Measurements from ENCODE around the gene ARSB. TPM values are rescaled to one million over a fixed set of nuclear protein-coding genes. Genes with fewer than 3 reads are reported as not detected.
"Not testable (repeated sequence)": the region's sequence is repeated elsewhere in the genome, so short reads cannot be mapped to it uniquely, and the experiment has no call there.

Gene ARSB
- polyA plus RNA-seq, 4 donors = 0.54 to 17.9 (median 1.9) TPM

DNA sequence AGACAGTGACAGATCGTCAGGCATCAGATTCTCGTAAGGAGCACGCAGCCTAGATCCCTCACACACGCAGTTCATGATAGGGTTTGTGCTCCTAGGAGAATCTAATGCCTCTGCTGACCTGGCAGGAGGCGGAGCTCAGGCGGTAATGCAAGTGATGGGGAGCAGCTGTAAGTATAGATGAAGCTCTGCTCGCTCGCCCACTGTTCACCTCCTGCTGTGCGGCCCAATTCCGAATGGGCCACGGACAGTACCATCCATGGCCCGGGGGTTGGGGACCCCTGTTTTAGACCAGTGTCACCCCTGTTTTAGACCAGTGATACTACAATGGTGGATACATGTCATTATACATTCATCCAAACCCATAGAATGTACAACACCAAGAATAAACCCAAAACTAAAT, 4.0 kb upstream of the ARSB start:
- no peaks in the 10 kb centered on the region for H3K36me3 ChIP-seq (ENCODE audit: control insufficient read depth in 3 of 3, insufficient read depth in 2 of 3, low read depth in 1 of 3, low read length in 3 of 3)
- no peaks in the 10 kb centered on the region for H3K9me3 ChIP-seq (ENCODE audit: control insufficient read depth in 2 of 2, insufficient read depth in 1 of 2, low read depth in 1 of 2, low read length in 1 of 2)
- peaks cover 0 to 7% (median 0%) of the 10 kb centered on the region in 3 donors for H3K4me1 ChIP-seq (ENCODE audit: control insufficient read depth in 3 of 3, insufficient read depth in 2 of 3, low read depth in 1 of 3, low read length in 2 of 3)
- no peak for FAIRE-seq
- no peak overlapping the region for H3K4me3 ChIP-seq (ENCODE audit: low read depth in 1 of 3, low read length in 3 of 3)
- H3K27me3 ChIP-seq (ENCODE audit: control insufficient read depth in 3 of 3, insufficient read depth in 3 of 3, low read length in 3 of 3) = no peaks in the 10 kb centered on the region
- DNase-seq = no peak
- no peak overlapping the region for H3K27ac ChIP-seq (ENCODE audit: low read depth in 1 of 3, low read length in 2 of 3)
- 94 to 96% (median 96%) methylated on average over 12 of the region's 12 CpGs for WGBS, 3 donors

DNA sequence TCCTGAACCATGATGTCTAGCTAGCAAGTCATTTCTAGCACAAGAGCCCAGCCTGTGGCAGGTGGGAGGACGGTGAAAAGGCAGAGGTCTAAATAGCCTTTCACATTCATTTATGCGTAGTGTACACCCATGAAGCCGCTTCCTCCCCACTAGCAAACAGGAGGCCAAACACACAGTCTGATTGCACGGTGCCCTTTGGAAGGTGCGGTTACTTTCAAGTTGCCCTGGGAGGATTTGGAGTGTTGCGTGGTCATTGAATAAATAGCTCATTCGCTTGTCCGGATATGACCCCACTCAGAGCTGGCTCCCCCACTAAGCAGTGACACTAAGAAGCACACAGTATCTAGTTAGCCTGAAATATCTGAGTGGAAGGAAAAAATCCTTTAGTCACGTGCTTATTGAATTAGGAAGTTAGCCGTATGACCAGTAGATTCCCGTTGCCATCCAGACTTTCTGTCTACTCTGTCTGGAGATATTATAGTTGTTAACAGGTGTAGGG, 664 bp upstream of the ARSB start:
- no peaks in the 10 kb centered on the region for H3K27me3 ChIP-seq (ENCODE audit: control insufficient read depth in 3 of 3, insufficient read depth in 3 of 3, low read length in 3 of 3)
- no peaks in the 10 kb centered on the region for H3K36me3 ChIP-seq (ENCODE audit: control insufficient read depth in 3 of 3, insufficient read depth in 2 of 3, low read depth in 1 of 3, low read length in 3 of 3)
- WGBS, 3 donors = 1 to 5% (median 2%) methylated on average over 11 of the region's 11 CpGs
- peak overlapping the region in 2 of 3 donors; percentile 53 to 85 for H3K4me3 ChIP-seq (ENCODE audit: low read depth in 1 of 3, low read length in 3 of 3)
- peaks cover 0 to 25% (median 4%) of the 10 kb centered on the region in 3 donors for H3K4me1 ChIP-seq (ENCODE audit: control insufficient read depth in 3 of 3, insufficient read depth in 2 of 3, low read depth in 1 of 3, low read length in 2 of 3)
- H3K27ac ChIP-seq (ENCODE audit: low read depth in 1 of 3, low read length in 2 of 3) = peak overlapping the region in 2 of 3 donors; percentile 82 to 99
- FAIRE-seq (no peak), DNase-seq (peak; percentile 66 to 70)
- H3K9me3 ChIP-seq (ENCODE audit: control insufficient read depth in 2 of 2, insufficient read depth in 1 of 2, low read depth in 1 of 2, low read length in 1 of 2) = no peaks in the 10 kb centered on the region

DNA sequence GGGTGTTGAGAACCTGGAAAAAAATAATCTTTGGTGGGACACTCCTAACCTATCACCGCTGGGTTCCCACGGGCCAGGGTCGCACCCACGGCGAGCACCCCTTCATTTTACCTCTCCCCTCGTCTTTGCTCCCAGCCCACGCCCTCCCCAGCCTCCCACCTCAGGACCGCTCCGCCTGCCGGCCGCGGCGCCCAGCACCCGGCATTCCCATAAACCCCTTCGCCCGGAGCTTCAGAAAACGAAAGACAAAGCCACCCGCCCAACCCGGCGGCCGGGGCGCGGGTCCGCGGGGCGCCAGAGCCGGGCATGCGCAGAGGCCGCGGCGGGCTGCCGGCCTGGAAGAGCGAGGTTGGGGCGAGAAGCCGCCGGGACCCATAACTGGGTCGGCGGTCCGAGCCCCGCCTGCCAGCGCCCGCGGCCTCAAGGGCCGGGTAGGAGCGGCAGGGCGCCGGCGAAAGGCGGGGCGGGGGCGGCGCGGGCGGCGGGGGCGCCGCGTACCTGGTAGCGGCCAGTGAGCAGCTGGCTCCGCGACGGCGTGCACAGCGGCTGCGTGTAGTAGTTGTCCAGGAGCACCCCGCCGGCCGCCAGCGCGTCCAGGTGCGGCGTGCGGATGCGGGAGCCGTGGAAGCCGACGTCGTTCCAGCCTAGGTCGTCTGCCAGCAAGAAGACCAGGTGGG, 533 bp downstream of the ARSB start:
- peaks cover 0 to 25% (median 4%) of the 10 kb centered on the region in 3 donors for H3K4me1 ChIP-seq (ENCODE audit: control insufficient read depth in 3 of 3, insufficient read depth in 2 of 3, low read depth in 1 of 3, low read length in 2 of 3)
- FAIRE-seq = no peak
- H3K4me3 ChIP-seq (ENCODE audit: low read depth in 1 of 3, low read length in 3 of 3) = peak overlapping the region; percentile 53 to 85 (median 74)
- H3K9me3 ChIP-seq (ENCODE audit: control insufficient read depth in 2 of 2, insufficient read depth in 1 of 2, low read depth in 1 of 2, low read length in 1 of 2) = no peaks in the 10 kb centered on the region
- H3K36me3 ChIP-seq (ENCODE audit: control insufficient read depth in 3 of 3, insufficient read depth in 2 of 3, low read depth in 1 of 3, low read length in 3 of 3) = no peaks in the 10 kb centered on the region
- H3K27ac ChIP-seq (ENCODE audit: low read depth in 1 of 3, low read length in 2 of 3) = peak overlapping the region; percentile 82 to 99 (median 92)
- DNase-seq = peak; percentile 89 to 95
- no peaks in the 10 kb centered on the region for H3K27me3 ChIP-seq (ENCODE audit: control insufficient read depth in 3 of 3, insufficient read depth in 3 of 3, low read length in 3 of 3)
- WGBS, 3 donors = 0% methylated on average over 55 to 79 of the region's 79 CpGs

DNA sequence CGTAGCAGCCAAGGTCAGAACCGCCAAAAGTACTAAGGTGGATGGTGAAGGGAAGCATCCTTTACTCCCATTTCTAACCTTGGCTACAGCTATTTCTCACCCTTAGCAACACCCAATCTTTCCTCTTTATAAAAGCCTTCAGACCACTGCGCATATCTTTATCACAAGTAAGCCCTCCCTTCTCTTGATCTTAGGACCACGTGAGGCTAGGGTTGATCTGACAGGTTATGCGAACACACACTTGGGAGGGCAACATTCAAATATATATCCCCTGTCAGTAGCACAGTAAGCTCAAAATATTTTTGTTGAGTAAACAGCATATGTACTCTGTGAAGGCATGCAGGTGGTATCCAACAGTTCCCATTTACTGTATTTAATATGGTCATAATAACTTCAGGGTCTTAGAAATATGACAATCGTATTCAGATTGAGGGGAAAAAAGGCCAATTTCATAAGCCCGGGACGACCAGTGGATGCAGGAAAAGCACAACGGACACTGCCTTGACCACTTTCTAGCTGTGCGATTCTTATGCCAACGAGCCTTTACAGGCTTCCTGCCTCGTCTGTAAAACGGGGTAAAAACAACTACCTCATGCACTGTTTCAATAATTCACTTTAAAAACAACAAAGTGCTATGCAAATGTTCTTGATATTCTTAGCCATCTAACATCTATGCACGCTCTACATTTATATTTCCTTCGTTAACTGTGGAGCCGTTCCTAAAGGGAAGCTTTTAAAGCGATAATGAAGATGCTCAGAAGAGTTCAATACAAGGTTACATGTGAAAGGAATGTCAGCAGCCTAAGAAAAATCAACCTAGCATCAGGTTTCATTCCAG, 1.3 kb downstream of the ARSB start:
- FAIRE-seq (no peak), DNase-seq (peak in 1 of 2 donors; percentile 21)
- Histone ChIP-seq H3K27me3 (ENCODE audit: control insufficient read depth in 3 of 3, insufficient read depth in 3 of 3, low read length in 3 of 3) (no peaks in the 10 kb centered on the region), H3K27ac (ENCODE audit: low read depth in 1 of 3, low read length in 2 of 3) (peak overlapping the region; percentile 82 to 99 (median 92)), H3K36me3 (ENCODE audit: control insufficient read depth in 3 of 3, insufficient read depth in 2 of 3, low read depth in 1 of 3, low read length in 3 of 3) (no peaks in the 10 kb centered on the region), H3K9me3 (ENCODE audit: control insufficient read depth in 2 of 2, insufficient read depth in 1 of 2, low read depth in 1 of 2, low read length in 1 of 2) (no peaks in the 10 kb centered on the region), H3K4me1 (ENCODE audit: control insufficient read depth in 3 of 3, insufficient read depth in 2 of 3, low read depth in 1 of 3, low read length in 2 of 3) (peaks cover 0 to 28% (median 4%) of the 10 kb centered on the region in 3 donors), H3K4me3 (ENCODE audit: low read depth in 1 of 3, low read length in 3 of 3) (peak overlapping the region; percentile 53 to 85 (median 74))
- WGBS, 3 donors = 25 to 30% (median 28%) methylated on average over 17 of the region's 17 CpGs

DNA sequence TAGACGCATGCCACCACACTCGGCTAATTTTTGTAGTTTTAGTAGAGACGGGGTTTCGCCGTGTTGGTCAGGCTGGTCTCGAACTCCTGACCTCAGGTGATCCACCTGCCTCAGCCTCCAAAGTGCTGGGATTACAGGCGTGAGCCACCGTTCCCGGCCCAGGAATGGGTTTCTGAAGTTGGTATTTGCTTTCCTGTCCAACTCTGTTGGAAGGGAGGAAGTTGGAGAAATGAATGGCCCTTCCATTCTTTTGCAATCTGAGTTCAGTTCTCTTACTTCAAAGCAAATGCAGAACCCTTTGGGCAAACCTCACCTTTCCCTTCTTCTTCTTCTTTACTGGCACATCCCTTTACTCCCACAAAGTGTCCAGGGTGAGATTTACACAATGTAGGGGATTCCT, 1.9 kb downstream of the ARSB start:
- peak overlapping the region in 2 of 3 donors; percentile 82 to 99 for H3K27ac ChIP-seq (ENCODE audit: low read depth in 1 of 3, low read length in 2 of 3)
- not testable (repeated sequence) for FAIRE-seq; H3K36me3 ChIP-seq (ENCODE audit: control insufficient read depth in 3 of 3, insufficient read depth in 2 of 3, low read depth in 1 of 3, low read length in 3 of 3); H3K4me3 ChIP-seq (ENCODE audit: low read depth in 1 of 3, low read length in 3 of 3); H3K9me3 ChIP-seq (ENCODE audit: control insufficient read depth in 2 of 2, insufficient read depth in 1 of 2, low read depth in 1 of 2, low read length in 1 of 2); H3K27me3 ChIP-seq (ENCODE audit: control insufficient read depth in 3 of 3, insufficient read depth in 3 of 3, low read length in 3 of 3); DNase-seq
- peaks cover 0 to 28% (median 4%) of the 10 kb centered on the region in 3 donors for H3K4me1 ChIP-seq (ENCODE audit: control insufficient read depth in 3 of 3, insufficient read depth in 2 of 3, low read depth in 1 of 3, low read length in 2 of 3)
- WGBS, 3 donors = 93 to 94% (median 94%) methylated on average over 9 of the region's 9 CpGs

DNA sequence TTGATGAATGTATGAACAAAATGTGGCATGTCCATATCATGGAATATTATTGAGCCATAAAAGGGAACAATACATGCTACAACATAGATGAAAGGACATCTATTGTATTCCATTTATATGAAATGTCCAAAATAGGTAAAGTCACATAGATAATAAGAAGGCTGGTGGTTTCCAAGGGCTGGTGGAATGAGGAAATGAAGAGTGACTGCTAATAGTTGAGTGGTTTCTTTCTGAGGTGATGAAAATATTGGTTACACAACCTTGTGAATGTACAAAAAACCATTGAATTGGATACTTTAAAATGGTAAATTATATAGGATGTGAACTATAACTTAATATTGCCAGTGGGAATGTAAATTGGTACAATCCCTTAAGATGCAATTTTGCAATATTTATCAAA, 5.2 kb downstream of the ARSB start:
- Histone ChIP-seq H3K4me1 (ENCODE audit: control insufficient read depth in 3 of 3, insufficient read depth in 2 of 3, low read depth in 1 of 3, low read length in 2 of 3) (peaks cover 0 to 26% (median 4%) of the 10 kb centered on the region in 3 donors), H3K9me3 (ENCODE audit: control insufficient read depth in 2 of 2, insufficient read depth in 1 of 2, low read depth in 1 of 2, low read length in 1 of 2) (no peaks in the 10 kb centered on the region), H3K27ac (ENCODE audit: low read depth in 1 of 3, low read length in 2 of 3) (peak overlapping the region in 1 of 3 donors; percentile 59), H3K27me3 (ENCODE audit: control insufficient read depth in 3 of 3, insufficient read depth in 3 of 3, low read length in 3 of 3) (no peaks in the 10 kb centered on the region), H3K4me3 (ENCODE audit: low read depth in 1 of 3, low read length in 3 of 3) (no peak overlapping the region), H3K36me3 (ENCODE audit: control insufficient read depth in 3 of 3, insufficient read depth in 2 of 3, low read depth in 1 of 3, low read length in 3 of 3) (no peaks in the 10 kb centered on the region)
- FAIRE-seq (no peak), DNase-seq (no peak)

DNA sequence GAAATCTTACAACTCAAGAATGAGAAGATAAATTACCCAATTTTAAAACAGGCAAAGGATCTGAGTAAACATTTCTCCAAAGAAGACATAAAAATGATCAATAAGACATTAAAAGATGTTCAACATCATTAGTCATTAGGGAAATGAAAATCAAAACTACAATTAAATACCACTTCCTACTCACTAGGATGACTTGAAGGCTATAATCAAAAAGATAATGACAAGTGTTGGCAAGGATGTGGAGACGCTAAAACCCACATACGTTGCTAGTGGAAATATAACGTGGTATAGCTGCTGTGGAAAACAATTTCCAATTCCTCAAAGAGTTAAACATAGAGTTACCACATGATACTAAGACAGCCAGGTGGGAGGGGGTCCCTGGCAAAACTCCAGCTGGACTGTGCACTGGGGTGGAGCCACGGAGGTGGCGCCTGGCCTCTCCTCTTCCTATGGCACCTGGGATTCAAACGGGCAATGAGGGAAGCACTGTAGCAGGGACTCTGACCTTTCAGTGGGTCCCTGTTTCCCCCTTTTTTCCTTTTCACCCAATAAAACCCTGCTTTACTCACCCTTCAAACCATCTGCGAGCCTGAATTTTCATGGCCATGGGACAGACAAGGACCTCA, 5.9 kb downstream of the ARSB start:
- peak; percentile 49 for FAIRE-seq
- H3K4me3 ChIP-seq (ENCODE audit: low read depth in 1 of 3, low read length in 3 of 3) = no peak overlapping the region
- peak overlapping the region in 1 of 3 donors; percentile 59 for H3K27ac ChIP-seq (ENCODE audit: low read depth in 1 of 3, low read length in 2 of 3)
- H3K9me3 ChIP-seq (ENCODE audit: control insufficient read depth in 2 of 2, insufficient read depth in 1 of 2, low read depth in 1 of 2, low read length in 1 of 2) = no peaks in the 10 kb centered on the region
- no peaks in the 10 kb centered on the region for H3K36me3 ChIP-seq (ENCODE audit: control insufficient read depth in 3 of 3, insufficient read depth in 2 of 3, low read depth in 1 of 3, low read length in 3 of 3)
- no peaks in the 10 kb centered on the region for H3K27me3 ChIP-seq (ENCODE audit: control insufficient read depth in 3 of 3, insufficient read depth in 3 of 3, low read length in 3 of 3)
- H3K4me1 ChIP-seq (ENCODE audit: control insufficient read depth in 3 of 3, insufficient read depth in 2 of 3, low read depth in 1 of 3, low read length in 2 of 3) = peaks cover 0 to 33% (median 4%) of the 10 kb centered on the region in 3 donors
- 44 to 67% (median 51%) methylated on average over 7 of the region's 7 CpGs for WGBS, 3 donors
- peak in 1 of 2 donors; percentile 83 for DNase-seq

DNA sequence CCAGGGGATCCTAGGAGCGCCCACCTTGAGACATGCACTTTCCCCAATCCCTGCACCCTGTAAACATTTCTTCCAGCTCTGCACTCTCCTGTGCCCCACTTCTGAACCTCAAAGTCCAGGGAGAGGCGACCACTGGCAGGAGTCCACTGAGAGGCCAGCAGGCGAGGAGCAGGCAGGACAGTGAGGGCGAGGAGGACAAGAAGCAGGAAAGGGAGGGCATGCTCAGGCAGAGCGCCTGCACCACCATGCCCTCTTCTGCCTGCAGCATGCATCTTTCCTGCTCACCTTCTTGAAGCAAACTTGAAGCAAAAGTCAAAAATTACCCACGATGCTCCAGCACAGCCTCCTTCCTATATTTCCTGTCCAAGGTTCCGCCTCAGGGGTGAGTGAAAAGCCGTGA, 10.1 kb downstream of the ARSB start:
- FAIRE-seq (no peak), DNase-seq (no peak)
- WGBS, 3 donors = 91 to 96% (median 91%) methylated on average over 8 of the region's 8 CpGs
- no peaks in the 10 kb centered on the region for H3K9me3 ChIP-seq (ENCODE audit: control insufficient read depth in 2 of 2, insufficient read depth in 1 of 2, low read depth in 1 of 2, low read length in 1 of 2)
- H3K4me1 ChIP-seq (ENCODE audit: control insufficient read depth in 3 of 3, insufficient read depth in 2 of 3, low read depth in 1 of 3, low read length in 2 of 3) = peaks cover 0 to 27% (median 8%) of the 10 kb centered on the region in 3 donors
- H3K27ac ChIP-seq (ENCODE audit: low read depth in 1 of 3, low read length in 2 of 3) = peak overlapping the region in 1 of 3 donors; percentile 26
- H3K27me3 ChIP-seq (ENCODE audit: control insufficient read depth in 3 of 3, insufficient read depth in 3 of 3, low read length in 3 of 3) = no peaks in the 10 kb centered on the region
- no peak overlapping the region for H3K4me3 ChIP-seq (ENCODE audit: low read depth in 1 of 3, low read length in 3 of 3)
- no peaks in the 10 kb centered on the region for H3K36me3 ChIP-seq (ENCODE audit: control insufficient read depth in 3 of 3, insufficient read depth in 2 of 3, low read depth in 1 of 3, low read length in 3 of 3)

Measured in small intestine (tissue), 7 donors.